GM18508 (cell line): ENCODE data around the gene MADCAM1.

Experiments used
- ATAC-seq: cut with Tn5 transposase; IDR thresholded peaks from one replicate; pipeline ENCODE4 v1.9.1; 2021; ENCODE audit warnings: moderate number of reproducible peaks; ENCODE audit not compliant: insufficient read depth, unreplicated experiment

Gene MADCAM1

DNA sequence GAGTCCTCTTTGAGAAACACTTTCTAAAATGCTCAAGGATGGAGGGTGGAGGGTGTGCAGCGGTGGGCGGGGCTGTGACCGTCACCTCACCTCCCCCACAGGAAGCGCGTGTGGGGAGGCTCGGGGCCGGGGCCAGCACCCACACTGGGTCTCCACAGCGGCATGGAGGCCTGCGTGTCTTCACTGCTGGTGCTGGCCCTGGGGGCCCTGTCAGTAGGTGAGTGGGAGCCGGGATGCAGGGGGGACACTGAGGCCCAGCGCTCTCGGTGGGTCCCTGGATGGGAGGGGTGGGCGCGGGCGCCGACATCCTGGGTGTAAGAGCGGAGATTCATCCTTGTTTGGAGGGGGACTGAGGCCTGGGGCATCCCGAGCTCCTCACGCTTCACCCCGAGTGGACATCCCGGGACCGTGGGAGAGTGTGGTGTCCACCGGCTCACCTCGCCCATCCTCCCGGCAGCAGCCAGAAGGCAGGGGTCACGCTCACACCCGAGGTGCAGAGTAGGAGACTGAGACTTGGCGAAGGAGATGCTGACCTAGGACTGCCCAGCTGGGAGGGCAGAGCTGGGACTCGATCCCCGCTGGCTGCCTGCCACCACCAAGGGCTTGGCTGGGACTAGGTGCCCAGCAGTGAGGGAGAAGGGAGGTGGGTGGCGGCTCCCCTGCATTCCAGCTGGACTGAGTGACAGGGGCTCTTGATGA is 47.8 kb downstream of the MADCAM1 start, which contains the start of gene GZMM:
GZMM (plus strand) TSS at position 144 of the 699 bp plus-strand sequence; CDS start at position 163, 19 bp downstream.
- no peak for ATAC-seq

DNA sequence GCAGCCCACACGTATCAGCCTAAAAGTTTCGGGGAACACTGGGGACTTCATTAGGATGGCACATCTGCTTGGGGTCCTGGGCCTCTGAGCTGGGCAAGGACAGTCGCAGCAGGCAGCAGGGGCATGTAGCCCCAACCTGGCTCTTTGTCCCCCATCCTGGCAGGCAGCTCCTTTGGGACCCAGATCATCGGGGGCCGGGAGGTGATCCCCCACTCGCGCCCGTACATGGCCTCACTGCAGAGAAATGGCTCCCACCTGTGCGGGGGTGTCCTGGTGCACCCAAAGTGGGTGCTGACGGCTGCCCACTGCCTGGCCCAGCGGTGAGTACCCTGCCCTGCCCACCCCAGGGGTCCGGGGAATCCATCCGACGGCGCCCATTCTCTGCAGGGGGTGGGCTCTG is 50.8 kb downstream of the MADCAM1 start:
- ATAC-seq, result no peak

DNA sequence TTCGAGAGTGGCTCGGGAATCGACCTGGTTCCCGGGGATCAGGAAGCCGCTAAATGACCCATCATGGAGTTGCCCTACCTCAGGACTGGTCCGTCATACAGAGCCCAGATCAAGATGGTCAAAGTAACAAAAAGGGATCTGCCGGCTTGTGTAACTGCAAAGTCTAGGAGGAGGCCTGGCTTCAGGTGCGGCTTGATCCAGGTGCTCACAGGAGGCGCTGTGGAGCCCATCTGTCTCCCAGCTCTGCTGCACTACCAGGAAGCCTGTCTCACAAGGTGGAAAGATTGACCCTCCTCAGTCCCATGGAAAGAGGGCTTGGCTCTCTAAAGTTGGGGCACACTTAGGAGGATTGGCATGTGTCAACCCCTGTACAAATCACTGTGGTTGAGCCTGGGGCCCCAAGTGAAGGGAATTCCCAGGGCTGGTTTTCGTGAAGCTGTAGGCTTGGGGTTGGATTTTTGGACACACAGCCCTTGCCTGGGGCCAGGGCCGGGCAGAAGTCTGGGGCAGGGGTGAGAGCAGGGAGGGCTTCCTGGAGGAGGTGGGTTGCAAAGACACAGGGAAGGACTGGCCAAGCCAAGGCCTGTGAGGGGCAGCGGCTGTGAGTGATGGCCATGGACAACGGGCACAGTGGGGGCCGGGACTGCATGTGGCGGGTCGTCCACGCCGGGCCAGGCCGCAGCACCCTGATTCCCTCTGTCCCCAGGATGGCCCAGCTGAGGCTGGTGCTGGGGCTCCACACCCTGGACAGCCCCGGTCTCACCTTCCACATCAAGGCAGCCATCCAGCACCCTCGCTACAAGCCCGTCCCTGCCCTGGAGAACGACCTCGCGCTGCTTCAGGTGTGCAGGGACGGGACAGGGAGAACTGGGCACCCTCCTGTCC is 51.8 kb downstream of the MADCAM1 start:
- no peak for ATAC-seq

DNA sequence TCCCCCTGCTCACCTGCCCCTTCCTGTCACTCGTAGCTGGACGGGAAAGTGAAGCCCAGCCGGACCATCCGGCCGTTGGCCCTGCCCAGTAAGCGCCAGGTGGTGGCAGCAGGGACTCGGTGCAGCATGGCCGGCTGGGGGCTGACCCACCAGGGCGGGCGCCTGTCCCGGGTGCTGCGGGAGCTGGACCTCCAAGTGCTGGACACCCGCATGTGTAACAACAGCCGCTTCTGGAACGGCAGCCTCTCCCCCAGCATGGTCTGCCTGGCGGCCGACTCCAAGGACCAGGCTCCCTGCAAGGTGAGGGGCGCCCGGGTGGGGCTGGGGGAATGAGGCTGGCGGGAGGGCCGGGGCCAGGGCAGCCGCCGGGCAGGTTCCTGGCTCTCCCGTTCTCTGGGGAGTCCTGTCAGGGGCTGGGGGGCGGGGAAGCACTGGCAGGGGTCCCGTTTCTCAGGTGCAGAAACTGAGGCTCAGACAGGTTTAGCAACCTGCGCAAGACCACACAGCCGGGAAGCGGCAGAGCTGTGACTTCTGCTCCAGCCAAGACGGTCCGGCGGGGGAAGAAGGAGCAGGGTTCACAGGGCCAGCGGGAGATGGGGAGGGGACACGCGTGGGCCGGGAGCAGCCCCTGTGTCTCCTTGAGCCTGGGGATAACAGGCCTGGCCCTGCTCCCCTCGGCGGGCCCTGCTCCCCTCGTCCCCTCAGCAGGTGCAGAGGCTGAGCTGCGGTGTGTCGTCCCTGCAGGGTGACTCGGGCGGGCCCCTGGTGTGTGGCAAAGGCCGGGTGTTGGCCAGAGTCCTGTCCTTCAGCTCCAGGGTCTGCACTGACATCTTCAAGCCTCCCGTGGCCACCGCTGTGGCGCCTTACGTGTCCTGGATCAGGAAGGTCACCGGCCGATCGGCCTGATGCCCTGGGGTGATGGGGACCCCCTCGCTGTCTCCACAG is 52.9 kb downstream of the MADCAM1 start:
- no peak for ATAC-seq

DNA sequence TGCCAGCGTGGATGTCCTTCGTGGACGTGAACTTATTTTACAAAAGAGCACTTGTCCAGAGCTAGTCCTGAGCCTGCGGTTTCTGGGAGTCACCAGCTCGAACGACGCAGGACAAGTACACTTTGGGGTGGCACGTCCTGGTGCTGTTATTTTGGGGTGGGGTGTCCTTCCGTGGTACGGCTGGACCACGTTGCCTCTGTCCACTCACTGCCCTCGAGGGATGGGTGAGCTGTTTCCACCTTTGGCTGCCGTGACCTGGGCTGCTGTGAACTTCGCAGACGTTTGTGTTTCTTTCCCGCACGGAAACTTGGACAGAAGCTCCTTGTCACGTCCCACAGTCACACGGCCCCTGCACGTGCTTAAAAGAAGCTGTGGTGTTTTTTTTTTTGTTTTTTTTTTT is 58.5 kb downstream of the MADCAM1 start:
- ATAC-seq, result no peak
